COLO668 (cell line): ENCODE measurements around the gene LCE1F.

Source experiments
- DNase-seq: peaks from one replicate; lab custom pipeline; 2025; ENCODE audit not compliant: unreplicated experiment; lab: John Stamatoyannopoulos, UW

LCE1F gene, protein sequence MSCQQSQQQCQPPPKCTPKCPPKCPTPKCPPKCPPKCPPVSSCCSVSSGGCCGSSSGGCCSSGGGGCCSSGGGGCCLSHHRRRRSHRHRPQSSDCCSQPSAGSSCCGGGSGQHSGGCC

DNA sequence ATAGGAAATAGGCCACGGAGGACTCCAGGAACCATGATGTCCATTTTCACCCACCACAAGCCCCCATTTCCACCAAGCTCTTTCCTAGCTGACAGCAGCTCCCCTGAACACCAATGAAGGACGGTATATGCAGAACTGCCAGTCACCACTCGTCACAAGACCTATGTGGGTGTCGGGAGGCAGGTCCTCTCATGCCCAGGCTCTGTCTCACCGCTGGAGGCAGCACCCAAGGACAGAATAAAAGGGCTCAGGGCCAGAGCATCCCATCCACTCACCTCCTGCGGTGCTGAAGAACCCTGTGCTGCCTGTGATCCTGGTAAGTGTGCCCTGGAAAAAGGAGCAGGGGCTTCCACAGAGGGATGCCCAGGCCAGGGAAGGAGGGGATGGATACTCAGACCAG lies at the start of gene LCE1F:
Gene LCE1F (plus strand): TSS at position 266 of the 400 bp plus-strand sequence. CDS start 1,232 bp downstream, outside the sequence.
- DNase-seq: no peak

DNA sequence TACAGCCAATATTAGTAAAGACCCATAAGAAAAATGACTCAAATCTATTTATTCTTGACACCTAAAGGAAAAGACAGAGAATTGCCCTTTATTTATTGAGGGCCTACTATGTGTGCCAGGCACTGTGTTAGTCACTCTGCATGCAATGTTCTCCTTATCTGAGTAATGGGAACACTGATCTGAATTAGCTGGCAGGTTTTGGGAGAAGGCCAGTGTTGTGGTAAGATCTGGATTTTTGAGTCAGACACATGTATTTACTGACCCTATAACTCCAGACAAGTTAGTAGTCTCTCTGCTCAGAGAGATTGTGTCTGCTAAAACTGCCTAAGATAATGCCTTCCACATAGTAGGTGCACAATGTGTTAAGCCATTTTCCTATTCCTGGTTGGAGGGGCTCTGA lies 49.7 kb upstream of the LCE1F start:
- no peak for DNase-seq

DNA sequence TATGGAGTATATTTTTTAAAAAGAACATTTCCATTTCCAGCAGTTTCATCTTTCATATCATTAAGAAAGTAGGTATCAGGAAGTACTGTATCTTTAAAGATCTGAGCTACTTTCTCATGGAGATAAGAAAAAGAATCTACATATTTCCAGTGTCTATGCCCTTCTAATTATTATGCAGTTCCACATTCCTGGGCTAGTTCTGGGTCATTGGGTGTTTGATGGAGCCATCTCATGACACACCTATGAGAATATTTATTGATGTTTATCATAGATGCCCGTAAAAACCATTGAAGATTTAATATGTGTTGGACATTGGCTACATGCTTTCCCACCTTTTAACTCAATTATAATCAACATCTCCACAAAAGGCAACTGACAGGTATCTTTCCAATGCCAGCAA lies 46.0 kb upstream of the LCE1F start:
- DNase-seq: no peak

DNA sequence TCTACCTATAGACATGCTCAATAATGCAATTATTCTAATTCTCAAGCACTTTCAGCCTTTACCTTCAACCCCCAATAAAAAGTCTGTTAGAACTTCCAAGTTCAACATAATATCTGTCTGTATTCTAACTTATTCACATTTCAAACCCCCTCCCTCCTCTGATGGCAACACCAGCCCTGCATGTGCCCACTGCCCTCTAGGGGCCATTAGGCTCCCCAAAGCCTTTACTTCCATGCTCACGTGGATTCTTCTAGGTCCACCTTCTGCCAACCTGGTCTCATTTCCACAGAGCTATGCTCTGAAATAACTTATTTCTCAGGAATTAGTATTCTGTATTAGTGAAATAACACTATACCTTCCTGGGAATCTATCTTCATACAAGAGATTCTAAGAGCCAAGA lies 39.3 kb upstream of the LCE1F start:
- DNase-seq: no peak

DNA sequence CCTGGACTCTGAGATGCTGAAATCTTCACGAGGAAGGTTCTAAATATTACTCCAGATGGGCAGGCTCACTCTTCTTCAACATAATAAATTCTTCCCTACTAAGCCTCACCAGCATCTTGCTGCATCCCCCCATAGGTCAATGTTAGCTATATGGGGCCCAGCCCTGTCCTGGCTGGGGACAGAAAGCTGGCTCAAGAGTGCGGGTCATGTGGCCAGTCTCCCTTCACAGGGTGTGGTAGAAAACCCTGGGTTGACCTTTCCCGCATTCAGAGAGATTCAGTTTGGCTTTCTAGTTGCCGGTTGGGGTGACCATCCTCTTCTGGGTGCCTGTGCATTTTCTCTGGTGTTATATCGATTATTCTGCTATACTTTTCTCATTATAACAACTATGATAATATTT lies 36.9 kb upstream of the LCE1F start:
- DNase-seq: no peak

DNA sequence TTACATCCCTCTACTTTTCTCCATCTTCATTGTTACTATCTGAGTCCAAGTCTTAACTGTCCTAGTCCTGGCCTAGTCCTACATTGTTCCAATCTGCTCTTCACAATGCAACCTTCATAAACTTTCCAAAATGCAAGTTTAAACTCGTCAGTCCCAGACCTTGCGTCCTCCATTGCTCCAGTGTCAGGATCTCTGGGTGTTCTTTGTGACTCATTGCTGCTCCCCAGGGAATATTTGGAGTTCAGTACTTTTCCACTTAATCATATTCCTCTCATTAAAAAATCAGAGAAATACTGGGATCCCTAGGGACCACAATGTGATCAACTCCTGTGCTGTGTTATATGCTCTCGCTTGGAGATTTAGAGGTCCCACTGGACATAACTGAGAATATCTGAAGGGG lies 35.1 kb upstream of the LCE1F start:
- DNase-seq: no peak

DNA sequence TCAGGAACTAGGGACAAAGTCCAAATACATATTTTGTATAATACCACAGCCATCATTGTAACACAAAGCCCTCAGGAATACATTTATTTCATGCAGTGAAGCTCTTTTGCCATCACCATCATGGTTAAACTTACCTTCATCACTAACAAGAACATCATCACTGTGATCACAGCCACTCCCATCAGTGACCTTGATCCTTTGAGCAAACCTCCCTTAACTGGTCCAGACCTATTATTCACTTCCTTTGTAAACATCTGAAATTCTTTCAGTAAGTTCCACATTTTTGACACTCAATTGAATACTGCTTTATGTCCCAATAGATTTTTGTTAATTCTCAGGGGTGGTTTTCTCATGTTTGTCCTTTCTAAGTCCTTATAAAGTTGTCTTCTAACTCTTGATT lies 33.3 kb upstream of the LCE1F start:
- DNase-seq: no peak

DNA sequence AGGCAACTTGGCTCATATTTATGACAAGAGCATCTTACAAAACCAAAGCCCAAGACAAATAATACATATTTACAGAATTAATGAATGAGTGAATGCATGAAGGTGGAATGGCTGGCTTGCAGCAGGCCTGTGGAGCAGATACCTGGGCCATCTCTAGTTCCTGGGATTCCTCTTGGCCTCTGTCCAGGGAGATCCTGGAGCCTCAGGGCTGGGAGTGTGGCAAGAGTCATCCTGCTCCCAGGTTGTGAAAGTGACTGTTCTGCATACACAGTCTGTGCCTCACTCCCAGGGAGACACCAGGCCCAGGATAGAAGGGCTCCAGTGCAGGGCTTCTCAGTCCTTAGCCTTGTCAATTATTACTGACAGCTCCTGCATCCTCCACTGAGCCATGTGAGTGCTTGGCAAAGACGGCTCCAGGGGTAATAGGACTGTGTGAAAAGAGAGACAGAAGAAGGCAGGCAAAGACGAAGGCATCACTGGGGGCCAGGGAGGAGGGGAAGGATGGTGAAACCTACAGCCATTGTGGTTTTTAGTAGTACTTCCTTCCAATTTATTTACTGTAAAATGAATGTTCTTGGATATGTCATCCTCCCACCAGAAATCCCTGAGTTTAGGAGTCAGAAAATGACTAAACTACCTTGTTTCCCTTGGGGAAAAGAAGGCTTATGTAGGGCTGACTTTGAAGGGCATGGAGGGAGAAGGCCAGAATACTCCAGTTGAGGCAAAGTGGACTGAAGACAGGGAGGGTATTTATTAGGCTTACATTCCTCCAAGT lies 31.4 kb upstream of the LCE1F start:
- no peak for DNase-seq

DNA sequence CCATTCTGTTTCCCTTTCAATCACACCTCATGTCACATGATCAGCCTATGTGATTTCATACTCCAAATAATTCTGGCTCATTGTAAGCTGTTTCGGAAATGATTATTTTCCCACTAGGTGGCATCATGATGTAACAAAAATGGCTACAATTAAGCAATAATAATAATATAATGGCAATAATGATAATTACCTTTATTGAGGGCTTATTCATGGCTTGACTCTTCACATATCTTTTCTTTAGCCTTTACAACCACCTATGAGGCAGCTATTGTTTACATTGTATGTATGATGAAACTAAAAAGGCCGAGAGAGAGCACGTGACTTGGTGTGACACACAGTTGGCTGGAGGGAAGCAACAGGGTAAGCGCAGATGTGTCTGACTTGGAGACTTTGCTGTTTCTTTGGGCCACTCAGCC lies 29.6 kb upstream of the LCE1F start:
- no peak for DNase-seq

DNA sequence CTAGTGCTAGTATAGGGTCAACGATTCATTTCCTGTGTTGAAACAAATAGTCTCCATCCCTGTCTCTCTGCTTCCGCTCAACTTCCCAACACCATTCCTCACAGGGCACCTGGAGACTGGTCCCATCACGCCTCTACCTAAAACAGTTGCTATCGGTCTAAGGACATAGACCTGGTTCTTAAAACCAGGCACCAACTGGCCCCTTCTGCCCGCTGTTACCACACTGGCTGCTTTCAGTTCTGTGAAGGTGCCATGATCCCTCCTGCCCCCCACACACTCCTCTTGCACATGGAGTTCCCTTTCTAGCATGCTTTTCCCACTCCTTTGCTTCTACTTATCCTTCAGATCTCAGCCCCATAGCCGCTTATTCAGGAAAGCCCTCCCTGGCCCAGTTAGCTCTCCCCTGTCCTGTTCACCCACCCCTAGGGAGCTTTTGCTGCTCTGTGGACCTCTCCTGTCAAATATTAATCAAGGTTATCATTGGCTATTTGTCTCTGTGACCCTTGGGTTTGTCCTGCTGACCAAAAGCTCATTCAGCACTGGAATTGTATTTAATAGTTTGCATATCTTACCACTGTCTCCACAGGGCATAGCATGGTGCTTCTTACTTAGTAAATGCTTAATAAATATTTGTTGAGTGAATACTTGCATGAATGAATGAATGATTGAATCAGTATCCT lies 29.0 kb upstream of the LCE1F start:
- DNase-seq: no peak

DNA sequence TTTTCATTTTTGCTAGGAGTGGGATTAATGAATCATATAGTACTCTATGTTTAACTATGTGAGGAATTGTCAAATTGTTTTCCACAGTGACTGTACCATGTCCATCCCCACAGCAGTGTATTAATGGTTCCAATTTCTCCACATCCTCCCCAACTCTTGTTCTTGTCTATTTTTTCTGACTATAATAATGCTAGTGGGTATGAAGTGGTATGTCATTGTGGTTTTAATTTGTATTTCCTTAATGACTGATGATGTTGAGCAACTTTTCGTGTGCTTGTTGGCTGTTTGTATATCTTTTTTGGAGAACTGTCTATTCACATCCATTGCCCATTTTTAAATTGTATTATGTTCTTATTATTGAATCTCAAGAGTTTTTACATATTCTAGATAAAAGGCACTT lies 27.1 kb upstream of the LCE1F start:
- DNase-seq: no peak

DNA sequence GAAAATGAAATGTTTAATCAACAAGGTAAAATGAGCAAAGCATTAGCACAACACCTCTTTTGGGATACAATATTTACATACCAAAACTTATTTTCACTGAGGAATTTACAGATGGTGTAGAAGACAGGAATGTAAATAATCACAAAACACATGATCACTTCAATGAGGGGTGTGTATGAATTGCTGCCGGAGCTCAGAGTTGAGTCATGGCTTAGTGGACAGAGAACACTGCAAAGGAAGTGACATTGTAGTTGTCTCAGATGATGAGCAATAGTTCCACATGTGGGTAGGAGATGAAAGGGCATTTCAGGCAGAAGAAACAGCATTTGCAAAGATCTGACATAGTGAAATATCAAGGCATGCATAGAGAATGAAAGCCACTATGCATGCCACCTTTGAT lies 22.7 kb upstream of the LCE1F start:
- DNase-seq: no peak

DNA sequence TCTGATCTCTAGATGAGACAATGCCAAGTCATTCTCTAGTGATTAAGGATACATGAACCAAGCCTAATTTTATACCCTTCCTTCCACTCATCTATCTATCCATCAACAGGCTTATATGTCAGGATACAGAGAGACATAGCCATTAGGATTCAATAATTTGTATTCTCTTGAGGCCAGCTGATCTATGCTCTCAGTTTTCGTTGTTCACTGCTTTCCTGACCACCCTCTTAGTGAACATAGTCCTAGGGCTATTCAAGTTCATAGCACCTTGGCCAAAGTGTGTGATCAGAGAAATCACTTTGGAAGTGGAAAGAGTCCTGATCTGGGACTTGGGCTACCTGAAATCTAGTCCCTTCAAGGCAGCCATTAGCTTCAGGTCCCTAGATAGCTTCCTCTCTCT lies 21.4 kb upstream of the LCE1F start:
- DNase-seq: no peak

DNA sequence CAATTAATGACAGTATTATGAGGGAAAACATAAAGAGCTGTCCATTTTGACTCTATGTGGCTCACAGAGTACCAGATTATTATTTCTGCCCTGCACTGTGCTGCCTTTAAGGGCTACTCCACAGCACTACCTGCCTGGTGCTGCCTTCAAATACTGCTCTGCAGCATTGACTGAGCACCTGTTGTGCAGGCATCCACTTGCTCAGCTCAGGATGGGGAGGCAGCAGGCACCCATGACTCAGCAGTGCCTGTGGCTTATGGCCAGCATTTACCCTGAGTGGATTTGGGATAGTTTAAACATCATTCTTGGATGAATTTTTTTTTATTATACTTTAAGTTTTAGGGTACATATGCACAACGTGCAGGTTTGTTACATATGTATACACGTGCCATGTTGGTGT lies 18.1 kb upstream of the LCE1F start:
- no peak for DNase-seq

DNA sequence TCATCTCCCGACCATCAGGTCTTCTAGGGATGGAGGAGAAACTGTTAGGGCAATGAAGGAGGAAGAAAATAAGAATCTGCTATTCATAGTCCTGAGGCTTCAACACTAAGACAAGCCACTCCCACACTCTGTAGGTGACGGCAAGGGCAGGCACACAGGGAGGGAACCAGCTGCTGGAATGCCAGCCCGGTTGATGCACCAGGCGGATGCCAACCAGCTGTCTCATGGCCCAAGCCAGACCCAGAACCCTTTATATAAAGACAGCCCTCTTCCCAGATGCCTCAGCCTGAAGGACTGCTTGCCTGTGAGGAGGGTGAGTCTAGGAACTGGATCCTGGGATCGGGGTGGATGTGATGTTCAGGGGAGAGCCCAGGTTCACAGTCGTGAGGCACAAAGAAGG lies 17.2 kb upstream of the LCE1F start, which contains the start of gene KPRP:
Gene KPRP (plus strand): TSS at position 279 of the 400 bp plus-strand sequence. CDS start 1,564 bp downstream, outside the sequence.
- DNase-seq: no peak

DNA sequence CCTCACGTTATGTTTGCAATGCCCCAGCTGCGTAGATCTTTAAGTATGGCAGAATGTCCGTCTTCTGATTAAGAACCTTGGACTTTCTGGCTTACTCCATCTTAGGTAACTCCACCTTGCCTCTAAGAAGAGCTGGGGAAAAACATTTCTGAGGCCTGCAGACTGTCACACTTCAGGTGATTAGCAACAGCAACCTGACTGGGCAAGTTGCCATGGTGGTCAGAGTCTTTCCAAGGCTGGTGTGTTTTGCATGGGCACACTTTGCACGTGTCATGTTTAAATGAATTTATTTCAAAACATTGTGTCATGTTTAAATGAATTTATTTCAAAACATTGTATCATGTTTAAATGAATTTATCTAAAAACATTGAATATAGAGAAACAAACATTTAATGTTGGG lies 16.3 kb upstream of the LCE1F start:
- DNase-seq: no peak

DNA sequence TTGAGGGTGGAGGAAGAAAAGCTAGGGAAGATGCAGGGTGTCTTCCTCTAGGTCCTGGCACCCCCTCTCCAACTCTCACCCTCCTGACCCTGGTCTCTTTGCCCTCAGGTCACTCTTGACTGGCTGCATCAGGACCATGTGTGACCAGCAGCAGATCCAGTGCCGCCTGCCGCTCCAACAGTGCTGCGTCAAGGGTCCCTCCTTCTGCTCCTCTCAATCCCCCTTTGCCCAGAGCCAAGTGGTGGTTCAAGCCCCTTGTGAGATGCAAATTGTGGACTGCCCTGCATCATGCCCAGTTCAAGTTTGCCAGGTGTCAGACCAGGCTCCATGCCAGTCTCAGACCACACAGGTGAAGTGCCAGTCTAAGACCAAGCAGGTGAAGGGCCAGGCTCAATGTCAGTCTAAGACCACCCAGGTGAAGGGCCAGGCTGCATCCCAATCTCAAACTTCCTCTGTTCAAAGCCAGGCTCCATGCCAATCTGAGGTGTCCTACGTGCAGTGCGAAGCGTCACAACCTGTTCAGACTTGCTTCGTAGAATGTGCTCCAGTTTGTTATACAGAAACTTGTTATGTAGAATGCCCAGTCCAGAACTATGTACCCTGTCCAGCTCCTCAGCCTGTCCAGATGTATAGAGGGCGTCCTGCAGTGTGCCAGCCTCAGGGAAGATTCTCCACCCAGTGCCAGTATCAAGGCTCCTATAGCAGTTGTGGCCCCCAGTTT lies 15.3 kb upstream of the LCE1F start:
- DNase-seq: no peak

DNA sequence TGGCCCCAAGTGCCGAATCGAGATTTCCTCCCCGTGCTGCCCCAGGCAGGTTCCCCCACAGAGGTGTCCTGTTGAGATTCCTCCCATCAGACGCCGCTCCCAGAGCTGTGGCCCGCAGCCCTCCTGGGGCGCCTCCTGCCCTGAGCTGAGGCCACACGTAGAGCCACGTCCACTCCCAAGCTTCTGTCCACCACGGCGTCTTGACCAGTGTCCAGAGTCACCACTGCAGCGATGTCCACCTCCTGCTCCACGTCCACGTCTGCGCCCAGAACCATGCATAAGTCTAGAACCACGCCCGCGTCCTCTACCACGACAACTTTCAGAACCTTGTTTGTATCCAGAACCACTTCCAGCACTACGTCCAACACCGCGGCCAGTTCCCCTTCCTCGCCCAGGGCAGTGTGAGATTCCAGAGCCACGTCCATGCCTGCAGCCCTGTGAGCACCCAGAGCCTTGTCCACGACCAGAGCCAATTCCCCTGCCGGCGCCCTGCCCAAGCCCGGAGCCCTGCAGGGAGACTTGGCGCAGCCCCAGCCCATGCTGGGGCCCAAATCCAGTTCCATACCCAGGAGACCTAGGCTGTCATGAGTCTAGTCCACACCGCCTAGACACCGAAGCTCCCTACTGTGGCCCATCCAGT lies 14.3 kb upstream of the LCE1F start:
- no peak for DNase-seq

DNA sequence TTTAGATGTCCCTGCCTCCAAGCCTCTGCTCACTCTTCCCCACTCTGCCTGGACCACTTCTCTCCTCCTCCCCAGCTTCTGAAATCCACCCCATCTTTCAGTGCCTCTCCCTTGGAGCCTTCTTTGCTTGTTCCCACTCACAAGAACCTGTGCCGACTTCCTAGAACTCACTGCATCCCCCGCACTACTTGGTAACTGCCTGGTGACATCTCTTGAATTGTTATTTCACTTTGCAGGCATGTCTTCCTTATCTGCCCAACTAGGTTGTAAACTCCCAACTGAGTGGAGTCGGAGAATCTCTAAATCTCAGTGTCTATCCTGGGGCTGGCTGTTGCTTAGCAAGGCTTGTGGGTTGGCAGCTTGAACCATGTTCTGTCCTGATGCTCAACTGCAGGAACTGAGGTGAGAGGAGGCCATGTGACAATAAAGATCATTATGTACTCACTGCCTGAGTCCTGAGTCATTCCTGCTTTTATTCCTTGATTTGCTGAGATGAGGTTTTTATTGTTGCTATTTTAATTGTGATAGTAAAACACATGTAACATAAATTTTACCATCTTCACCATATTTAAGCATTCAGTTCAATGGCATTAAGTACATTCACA lies 13.2 kb upstream of the LCE1F start:
- DNase-seq: no peak

DNA sequence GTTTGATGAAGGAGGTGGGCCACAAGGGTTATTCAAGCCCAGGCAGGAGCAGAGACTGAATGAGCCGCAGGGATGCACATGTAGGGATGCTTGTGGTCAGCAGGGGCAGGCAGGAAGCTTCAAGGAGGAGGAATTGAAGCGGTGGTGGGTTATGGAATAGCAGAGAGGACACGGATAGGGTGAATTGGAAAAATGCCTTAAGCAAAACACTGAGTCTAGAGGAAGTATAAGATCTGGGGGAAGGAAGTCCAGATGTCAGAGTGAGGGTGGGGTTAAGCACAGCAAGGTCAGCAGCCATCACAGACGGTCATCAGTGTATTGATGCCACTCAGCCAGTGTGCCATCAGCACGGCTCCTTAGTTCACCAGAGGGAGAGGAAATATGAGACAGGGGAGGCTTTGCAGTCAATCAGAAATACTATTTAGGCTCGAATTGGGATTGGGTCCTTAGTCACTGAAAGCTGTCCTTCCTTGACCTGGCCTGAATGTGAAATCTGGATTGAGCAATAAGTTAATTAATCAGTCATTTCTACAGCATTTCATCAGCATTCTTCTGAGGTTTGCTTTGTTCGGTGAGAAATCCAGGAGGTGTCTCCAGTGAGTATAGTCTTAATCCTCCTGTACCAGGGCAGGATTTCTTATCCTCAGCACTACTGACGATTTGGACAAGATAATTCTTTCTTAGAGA lies 6.0 kb upstream of the LCE1F start:
- no peak for DNase-seq
